ENCODE results near the gene KIN. TPM values are rescaled to one million over a fixed set of nuclear protein-coding genes. Genes with fewer than 3 reads are reported as not detected.
"Not testable (repeated sequence)": the region's sequence is repeated elsewhere in the genome, so short reads cannot be mapped to it uniquely, and the experiment has no call there.

KIN gene
- total and polyA plus RNA-seq, 8 donors: 2.7 to 8.8 (median 4.6) TPM

DNA sequence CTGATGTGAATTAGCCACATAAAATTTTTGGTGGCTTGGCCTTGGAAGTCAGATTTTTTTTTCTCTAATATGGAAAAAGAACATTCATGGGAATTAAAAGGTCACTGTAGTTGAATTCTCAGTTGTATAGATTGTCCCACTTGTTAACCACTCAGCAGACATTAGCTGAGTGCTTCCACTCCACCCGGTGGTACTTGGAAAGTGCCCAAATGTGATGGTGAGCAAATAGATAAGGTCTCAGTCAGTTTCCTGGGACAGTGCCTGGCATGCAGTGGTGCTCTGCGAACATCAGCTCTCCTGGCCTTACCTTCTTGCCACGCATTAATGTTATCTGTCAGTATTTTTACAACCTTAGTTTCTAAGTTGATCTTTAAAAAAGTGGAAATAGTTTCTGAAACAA is 1.6 kb upstream of the KIN start:
- intact Hi-C loops (cut with DNase I): no loop called here
- Histone ChIP-seq H3K4me3 (peak overlapping the region; percentile 66 to 99 (median 92)), H3K9me3 (no peaks in the 10 kb centered on the region), H3K4me1 (peaks cover 30 to 47% (median 41%) of the 10 kb centered on the region in 3 donors), H3K36me3 (no peaks in the 10 kb centered on the region), H3K27ac (peak overlapping the region in 2 of 4 donors; percentile 79 to 91), H3K27me3 (no peaks in the 10 kb centered on the region)
- DNase-seq (peak in 2 of 6 donors; percentile 11 to 51), ATAC-seq (peak in 1 of 4 donors; percentile 3), FAIRE-seq (no peak)
- WGBS, 2 donors: 9 to 12% methylated on average over 3 of the region's 3 CpGs
- TF ChIP-seq, protein P1, sequence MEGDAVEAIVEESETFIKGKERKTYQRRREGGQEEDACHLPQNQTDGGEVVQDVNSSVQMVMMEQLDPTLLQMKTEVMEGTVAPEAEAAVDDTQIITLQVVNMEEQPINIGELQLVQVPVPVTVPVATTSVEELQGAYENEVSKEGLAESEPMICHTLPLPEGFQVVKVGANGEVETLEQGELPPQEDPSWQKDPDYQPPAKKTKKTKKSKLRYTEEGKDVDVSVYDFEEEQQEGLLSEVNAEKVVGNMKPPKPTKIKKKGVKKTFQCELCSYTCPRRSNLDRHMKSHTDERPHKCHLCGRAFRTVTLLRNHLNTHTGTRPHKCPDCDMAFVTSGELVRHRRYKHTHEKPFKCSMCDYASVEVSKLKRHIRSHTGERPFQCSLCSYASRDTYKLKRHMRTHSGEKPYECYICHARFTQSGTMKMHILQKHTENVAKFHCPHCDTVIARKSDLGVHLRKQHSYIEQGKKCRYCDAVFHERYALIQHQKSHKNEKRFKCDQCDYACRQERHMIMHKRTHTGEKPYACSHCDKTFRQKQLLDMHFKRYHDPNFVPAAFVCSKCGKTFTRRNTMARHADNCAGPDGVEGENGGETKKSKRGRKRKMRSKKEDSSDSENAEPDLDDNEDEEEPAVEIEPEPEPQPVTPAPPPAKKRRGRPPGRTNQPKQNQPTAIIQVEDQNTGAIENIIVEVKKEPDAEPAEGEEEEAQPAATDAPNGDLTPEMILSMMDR (IDR thresholded peaks at IDR 0.05): no peak

DNA sequence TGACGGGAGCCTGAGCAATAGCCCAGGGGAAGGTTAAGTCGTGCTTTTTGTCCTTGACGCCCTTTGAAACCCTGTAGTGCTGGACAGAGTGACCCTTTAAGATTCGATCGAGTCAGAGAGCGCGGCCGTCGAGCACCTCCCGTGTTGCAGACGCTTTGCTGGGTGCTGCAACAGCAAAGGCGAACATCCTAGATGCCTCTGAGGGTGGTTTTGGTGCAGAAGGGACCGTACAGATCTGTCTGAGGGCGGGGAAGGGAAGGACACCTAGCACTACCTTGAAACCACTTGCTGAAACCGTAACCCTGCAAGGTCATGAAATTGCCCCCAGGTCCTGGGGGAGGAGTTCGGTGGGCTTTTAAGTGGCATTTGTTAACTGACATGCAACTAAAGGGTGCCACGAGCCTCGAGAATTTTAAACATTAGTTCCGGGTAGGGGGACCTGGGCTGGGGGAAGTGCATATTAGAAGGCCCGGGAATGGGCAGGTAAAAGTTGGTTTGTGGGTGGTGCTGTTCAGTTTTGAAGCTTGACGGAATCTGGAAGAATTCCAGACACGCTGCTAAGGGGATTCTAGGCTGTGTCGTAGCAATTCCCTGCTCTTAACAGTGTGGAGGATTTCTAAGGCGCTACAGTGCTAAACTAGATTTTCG is 970 bp upstream of the KIN start:
- Histone ChIP-seq H3K27me3 (no peaks in the 10 kb centered on the region), H3K4me3 (peak overlapping the region; percentile 66 to 99 (median 92)), H3K27ac (peak overlapping the region; percentile 50 to 91 (median 72)), H3K4me1 (peaks cover 23 to 42% (median 34%) of the 10 kb centered on the region in 3 donors), H3K9me3 (no peaks in the 10 kb centered on the region), H3K36me3 (no peaks in the 10 kb centered on the region)
- intact Hi-C loops (cut with DNase I): no loop called here
- ATAC-seq (peak; percentile 17 to 27 (median 25)), FAIRE-seq (no peak), DNase-seq (peak in 3 of 6 donors; percentile 33 to 50 (median 36))
- WGBS, 2 donors: 1% methylated on average over 25 of the region's 25 CpGs
- TF ChIP-seq, protein P1 (IDR thresholded peaks at IDR 0.05): no peak

DNA sequence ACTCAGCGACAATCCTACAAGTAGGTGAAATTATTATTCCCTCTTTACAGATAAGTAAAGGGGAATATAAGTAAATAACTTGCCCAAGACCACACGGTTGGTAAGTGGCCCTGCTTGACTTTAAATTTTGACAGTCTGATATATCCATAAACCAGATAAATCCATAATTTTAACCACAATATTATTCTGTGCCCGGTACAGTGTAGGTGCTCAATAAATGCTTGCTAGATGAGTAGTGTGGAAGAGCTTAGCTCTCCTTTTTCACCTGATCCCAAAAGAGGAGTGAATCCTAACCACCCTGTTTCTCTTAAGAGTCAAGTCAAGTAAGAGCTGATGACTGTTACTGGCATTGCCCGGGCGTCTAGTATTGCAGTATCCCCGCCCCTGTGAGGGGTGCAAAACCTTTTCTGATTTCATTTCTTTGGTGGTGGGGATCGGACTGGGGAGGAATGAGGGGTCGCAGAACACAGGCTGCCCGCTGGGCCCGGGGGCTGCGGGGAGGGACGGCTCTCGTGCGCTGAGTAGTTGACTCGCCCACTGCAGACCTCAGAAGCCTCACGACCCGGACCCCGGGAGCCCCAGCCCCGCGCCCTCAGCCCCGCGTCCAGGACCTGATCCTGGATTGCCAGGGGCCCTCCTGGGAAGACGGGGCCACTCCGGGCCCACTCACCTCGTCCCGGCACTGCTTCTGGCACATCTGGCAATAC is 490 bp downstream of the KIN start:
- Histone ChIP-seq H3K27ac (peak overlapping the region in 3 of 4 donors; percentile 40 to 91 (median 79)), H3K4me3 (peak overlapping the region; percentile 66 to 99 (median 92)), H3K4me1 (peaks cover 10 to 28% (median 25%) of the 10 kb centered on the region in 3 donors), H3K36me3 (no peaks in the 10 kb centered on the region), H3K27me3 (no peaks in the 10 kb centered on the region), H3K9me3 (no peaks in the 10 kb centered on the region)
- no peak for FAIRE-seq
- TF ChIP-seq, protein P1 (IDR thresholded peaks at IDR 0.05): no peak
- peak; percentile 5 to 24 (median 14) for ATAC-seq
- WGBS, 2 donors: 1 to 2% methylated on average over 26 of the region's 26 CpGs
- DNase-seq: no peak
- intact Hi-C loops (cut with DNase I): no loop called here

DNA sequence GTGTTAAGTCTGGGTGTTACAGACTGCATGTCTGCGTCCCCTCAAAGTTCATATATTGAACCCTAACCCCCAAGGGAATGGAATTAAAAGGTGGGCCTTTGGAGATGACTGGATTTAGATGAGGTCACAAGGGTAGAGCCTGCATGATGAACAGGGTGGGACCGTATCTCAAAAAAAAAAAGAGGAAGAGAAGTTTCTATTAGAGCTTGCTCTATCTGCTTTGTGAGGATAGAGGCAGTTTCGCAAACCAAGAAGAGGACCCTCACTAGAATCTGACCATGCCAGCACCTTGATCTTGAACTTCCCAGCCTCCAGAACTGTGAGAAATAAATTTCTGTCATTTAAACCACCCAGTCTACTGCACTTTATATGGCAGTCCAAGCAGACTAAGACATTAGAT is 1.4 kb downstream of the KIN start:
- Histone ChIP-seq H3K27me3 (no peaks in the 10 kb centered on the region), H3K36me3 (no peaks in the 10 kb centered on the region), H3K4me3 (peak overlapping the region in 3 of 4 donors; percentile 4 to 95 (median 66)), H3K9me3 (no peaks in the 10 kb centered on the region), H3K27ac (no peak overlapping the region), H3K4me1 (peaks cover 3 to 26% (median 16%) of the 10 kb centered on the region in 3 donors)
- ATAC-seq (no peak), DNase-seq (no peak), FAIRE-seq (no peak)
- 73 to 84% methylated on average over 3 of the region's 3 CpGs for WGBS, 2 donors
- intact Hi-C loops (cut with DNase I): no loop called here
- TF ChIP-seq, protein P1 (IDR thresholded peaks at IDR 0.05): no peak

DNA sequence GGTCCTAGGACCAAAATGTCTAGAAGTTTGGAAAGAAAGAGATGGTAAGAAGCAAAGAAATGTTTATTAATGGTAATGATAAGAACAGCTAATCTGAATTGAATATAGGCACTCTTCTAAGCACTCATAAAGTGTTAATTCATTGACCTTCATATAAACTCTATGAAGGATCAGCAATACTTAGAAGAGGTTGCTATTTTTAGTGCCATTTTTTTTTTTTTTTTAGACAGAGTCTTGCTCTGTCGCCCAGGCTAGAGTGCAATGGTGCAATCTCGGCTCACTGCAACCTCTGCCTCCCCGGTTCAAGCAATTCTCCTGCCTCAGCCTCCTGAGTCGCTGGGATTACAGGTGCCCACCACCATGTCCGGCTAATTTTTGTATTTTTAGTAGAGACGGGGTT is 5.6 kb downstream of the KIN start:
- intact Hi-C loops (cut with DNase I); H3K27ac ChIP-seq; FAIRE-seq; H3K4me3 ChIP-seq; DNase-seq; H3K27me3 ChIP-seq; H3K9me3 ChIP-seq; ATAC-seq; H3K4me1 ChIP-seq: not testable (repeated sequence)
- peaks cover 0 to 20% (median 0%) of the 10 kb centered on the region in 3 donors for H3K36me3 ChIP-seq
- WGBS, 2 donors: 84 to 87% methylated on average over 6 of the region's 6 CpGs

All from pancreas (tissue), 10 donors.